NCI-H2196 treated with DMSO at 0.1 percent for 48 hours (cell line): Measurements from ENCODE around the gene KLK10.
"Not testable (repeated sequence)": the region's sequence is repeated elsewhere in the genome, so short reads cannot be mapped to it uniquely, and the experiment has no call there.

Source experiments
- DNase-seq: peaks from one replicate; lab custom pipeline; 2025; ENCODE audit not compliant: unreplicated experiment; lab: John Stamatoyannopoulos, UW

The KLK10 gene

GRCh38 chr19:50969810-50970209, 49.7 kb downstream of the KLK10 start:
- DNase-seq: not testable (repeated sequence)

GRCh38 chr19:50969413-50969760, 50.1 kb downstream of the KLK10 start, which contains the start of gene KLK6:
Gene KLK6 (minus strand): TSS chr19:50969591. CDS start chr19:50968104, 1,487 bp downstream.
- DNase-seq: no peak

- DNase-seq: no peak
Measured at GRCh38 chr19:50968716-50969412, 50.6 kb downstream of the KLK10 start.

GRCh38 chr19:50967929-50968715, 51.4 kb downstream of the KLK10 start:
- DNase-seq: no peak

GRCh38 chr19:50964266-50964665, 55.2 kb downstream of the KLK10 start:
- no peak for DNase-seq

GRCh38 chr19:50963381-50963780, 56.1 kb downstream of the KLK10 start:
- no peak for DNase-seq
